Measurements from ENCODE around the gene ZNF569.
A peak's percentile ranks its signal among the peaks of the same experiment; 100 is the strongest.
"Not testable (repeated sequence)": the region's sequence is repeated elsewhere in the genome, so short reads cannot be mapped to it uniquely, and the experiment has no call there.

The ZNF569 gene

DNA sequence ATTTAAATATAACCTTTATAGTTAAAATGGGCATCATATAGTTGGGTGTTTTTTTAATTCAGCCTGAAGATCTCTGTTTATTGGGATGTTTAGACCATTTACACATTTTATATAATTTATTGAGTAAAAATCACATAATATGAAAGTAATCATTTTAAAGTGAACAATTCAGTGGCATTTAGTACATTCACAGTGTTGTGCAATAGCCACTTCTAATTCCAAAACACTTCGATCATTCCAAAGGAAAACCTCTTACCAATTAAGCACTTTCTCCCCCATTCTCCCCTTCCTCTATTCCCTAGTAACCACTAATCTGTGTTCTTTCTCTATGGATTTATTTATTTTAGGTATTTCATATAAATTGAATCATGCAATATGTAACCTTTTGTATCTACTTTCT lies 66.2 kb downstream of the ZNF569 start:
- DNase-seq (ENCODE audit: low read depth in 3 of 3) = no peak

DNA sequence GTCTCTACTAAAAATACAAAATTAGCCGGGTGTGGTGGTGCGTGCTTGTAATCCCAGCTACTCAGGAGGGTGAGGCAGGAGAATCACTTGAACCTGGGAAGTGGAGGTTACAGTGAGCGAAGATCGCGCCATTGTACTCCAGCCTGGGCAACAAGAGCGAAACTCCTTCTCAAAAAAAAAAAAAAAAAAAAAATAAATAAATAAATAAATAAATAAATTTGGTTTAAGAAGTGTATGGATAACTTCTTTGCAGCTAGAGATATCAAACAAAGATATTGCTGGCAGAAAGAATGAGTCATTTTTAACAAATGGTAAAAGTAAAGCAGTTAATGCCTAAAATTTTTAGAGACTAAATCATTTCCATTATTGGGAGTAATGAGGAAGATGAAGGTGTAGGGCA lies 75.8 kb downstream of the ZNF569 start:
- DNase-seq (ENCODE audit: low read depth in 3 of 3) = not testable (repeated sequence)

DNA sequence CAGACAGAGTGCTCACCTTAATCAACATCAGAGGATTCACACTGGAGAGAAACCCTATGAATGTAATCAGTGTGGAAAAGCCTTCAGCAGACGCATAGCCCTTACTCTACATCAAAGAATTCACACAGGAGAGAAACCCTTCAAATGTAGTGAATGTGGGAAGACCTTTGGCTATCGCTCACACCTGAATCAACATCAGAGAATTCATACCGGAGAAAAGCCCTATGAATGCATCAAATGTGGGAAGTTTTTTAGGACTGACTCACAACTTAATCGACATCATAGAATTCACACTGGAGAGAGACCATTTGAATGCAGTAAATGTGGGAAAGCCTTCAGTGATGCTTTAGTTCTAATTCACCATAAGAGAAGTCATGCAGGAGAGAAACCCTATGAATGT lies 78.0 kb downstream of the ZNF569 start:
- no peak for DNase-seq (ENCODE audit: low read depth in 3 of 3)

DNA sequence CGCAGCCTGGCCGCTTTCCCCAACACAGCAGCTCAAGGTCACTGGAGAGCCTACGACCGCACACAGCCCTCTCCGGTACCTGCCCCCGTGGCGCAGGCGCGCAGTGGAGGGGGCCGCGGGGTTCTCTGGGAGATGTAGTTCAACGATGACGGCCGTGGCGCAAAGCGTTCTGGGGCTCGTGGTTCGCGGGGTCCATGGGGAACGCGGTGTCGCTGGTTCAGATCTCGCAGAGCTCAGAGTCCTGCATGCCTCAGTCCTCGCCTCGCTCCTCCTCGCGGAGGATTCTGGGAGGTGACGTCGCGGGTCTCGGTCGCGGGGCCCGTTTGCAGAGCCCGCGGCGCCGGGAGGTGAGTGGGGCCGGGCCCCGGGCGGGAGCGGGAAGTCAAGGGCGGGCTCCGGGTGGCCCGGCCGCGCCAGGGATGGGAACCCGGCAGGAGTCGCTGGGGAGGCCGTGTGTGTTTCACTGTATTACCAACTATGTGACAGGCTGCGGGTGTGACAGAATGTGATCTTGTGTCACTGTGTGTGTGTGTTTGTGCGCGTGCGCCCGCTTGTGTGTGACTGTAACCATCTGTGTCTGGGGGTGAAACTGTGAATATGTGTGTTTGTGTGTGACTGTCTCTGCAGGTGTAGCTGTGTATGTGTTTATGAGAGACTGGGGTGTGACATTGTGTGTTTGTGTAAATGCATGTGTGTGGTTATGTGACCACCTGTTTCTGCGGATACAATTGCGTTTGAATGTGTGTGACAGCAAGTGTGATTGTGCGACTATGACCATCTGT lies 96.2 kb downstream of the ZNF569 start, which contains the start of gene ZNF527:
Gene ZNF527, plus strand, starts transcription at position 220 of the 782 bp plus-strand sequence. CDS start 3,100 bp downstream, outside the sequence.
- peak; percentile 94 to 96 (median 95) for DNase-seq (ENCODE audit: low read depth in 3 of 3)

DNA sequence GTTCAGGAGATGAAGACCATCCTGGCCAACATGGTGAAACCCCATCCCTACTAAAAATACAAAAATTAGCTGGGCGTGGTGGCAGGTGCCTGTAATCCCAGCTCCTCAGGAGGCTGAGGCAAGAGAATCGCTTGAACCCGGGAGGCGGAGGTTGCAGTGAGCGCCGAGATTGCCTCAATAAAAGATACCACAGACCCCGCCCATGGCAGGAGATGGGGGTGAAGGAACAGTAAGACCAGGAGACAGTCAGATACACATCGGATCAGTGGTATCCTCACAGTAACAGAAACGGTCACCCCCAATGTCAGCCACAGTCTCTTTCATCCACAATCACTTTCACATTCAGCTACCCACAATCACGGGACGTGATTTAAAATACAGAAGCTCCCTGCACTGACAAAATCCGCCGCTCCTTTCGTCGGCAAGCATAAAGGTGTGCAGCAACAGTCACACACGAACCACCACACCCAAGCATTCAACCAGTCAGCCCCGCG lies 96.8 kb downstream of the ZNF569 start:
- not testable (repeated sequence) for DNase-seq (ENCODE audit: low read depth in 3 of 3)

DNA sequence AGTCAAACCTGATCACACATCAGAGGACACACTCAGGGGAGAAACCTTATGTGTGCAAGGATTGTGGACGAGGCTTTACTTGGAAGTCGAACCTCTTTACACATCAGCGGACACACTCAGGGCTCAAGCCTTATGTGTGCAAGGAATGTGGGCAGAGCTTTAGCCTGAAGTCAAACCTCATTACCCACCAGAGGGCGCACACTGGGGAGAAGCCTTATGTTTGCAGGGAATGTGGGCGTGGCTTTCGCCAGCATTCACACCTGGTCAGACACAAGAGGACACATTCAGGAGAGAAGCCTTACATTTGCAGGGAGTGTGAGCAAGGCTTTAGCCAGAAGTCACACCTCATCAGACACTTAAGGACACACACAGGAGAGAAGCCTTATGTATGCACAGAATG lies 104.5 kb downstream of the ZNF569 start:
- no peak for DNase-seq (ENCODE audit: low read depth in 3 of 3)

DNA sequence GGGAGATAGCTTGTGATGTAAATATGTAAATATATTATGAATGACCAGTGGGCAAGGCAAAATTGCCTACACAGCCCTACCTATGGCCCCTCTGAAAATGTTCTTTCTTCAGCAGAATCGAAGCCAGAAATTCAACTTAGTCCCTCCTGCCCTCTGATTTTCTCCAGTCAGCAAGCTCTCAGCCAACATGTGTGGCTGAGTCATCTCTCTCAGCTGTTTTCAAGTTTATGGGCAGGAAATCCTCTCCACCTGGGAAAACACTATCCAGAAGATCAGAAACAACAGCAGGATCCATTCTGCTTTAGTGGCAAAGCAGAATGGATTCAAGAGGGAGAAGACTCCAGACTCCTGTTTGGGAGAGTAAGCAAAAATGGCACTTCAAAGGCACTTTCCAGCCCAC lies 105.2 kb downstream of the ZNF569 start:
- no peak for DNase-seq (ENCODE audit: low read depth in 3 of 3)

Data from stimulated activated CD4-positive, alpha-beta T cell treated with anti-CD3 and anti-CD28 coated beads, TNF-alpha, amount 100 ng/mL, for 24 hours (primary cell).